Measurements from ENCODE around the gene MAN2B2.

Gene MAN2B2

DNA sequence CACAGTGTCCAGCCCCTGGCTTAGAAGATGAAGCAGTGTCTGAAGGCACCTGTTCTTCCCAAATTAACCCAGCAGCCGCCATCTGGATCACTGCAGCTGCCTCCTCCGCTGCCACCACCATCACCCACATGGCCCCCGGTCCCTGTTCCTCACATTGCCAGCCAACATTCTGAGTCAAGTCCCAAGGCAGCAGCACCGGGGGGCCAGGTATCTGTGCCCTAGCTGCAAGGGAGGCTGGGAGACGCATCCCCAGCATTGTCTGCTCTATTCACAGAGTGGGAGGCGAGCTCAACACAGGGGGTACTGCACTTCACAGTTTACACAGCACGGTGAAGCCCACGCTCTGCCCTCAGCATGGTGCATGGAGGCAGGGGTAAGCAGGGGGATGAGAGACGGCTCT lies 42.3 kb upstream of the MAN2B2 start:
- Histone ChIP-seq H3K9ac (ENCODE audit: low read depth in 1 of 2, low read length in 2 of 2) (no peak overlapping the region), H3K27me3 (ENCODE audit: control insufficient read depth in 2 of 2, insufficient read depth in 2 of 2, low read length in 2 of 2) (no peaks in the 10 kb centered on the region), H3K4me3 (ENCODE audit: low read length in 2 of 2) (no peak overlapping the region), H3K9me3 (ENCODE audit: control insufficient read depth in 2 of 2, low read length in 2 of 2) (no peaks in the 10 kb centered on the region), H3K36me3 (ENCODE audit: control insufficient read depth in 2 of 2, insufficient read depth in 2 of 2, low read length in 2 of 2) (no peaks in the 10 kb centered on the region), H3K27ac (ENCODE audit: low read depth in 2 of 2, low read length in 2 of 2) (no peak overlapping the region), H3K4me1 (ENCODE audit: control insufficient read depth in 2 of 2, insufficient read depth in 2 of 2, low read length in 2 of 2) (no peaks in the 10 kb centered on the region)

DNA sequence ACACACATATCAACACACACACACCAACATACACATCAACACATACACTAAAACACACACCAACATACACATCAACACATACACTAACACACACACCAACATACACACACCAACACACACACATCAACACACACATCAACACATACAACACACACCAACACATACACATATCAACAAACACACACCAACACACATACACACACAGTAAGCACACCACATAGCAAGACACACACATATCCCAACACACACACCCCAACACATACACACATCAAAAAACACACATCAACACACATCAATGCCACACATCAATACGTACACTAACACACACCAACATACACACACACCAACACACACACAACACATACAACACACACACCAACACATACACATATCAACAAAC lies 40.9 kb upstream of the MAN2B2 start:
- Histone ChIP-seq H3K4me1 (ENCODE audit: control insufficient read depth in 2 of 2, insufficient read depth in 2 of 2, low read length in 2 of 2) (no peaks in the 10 kb centered on the region), H3K36me3 (ENCODE audit: control insufficient read depth in 2 of 2, insufficient read depth in 2 of 2, low read length in 2 of 2) (no peaks in the 10 kb centered on the region), H3K9ac (ENCODE audit: low read depth in 1 of 2, low read length in 2 of 2) (no peak overlapping the region), H3K27me3 (ENCODE audit: control insufficient read depth in 2 of 2, insufficient read depth in 2 of 2, low read length in 2 of 2) (no peaks in the 10 kb centered on the region), H3K9me3 (ENCODE audit: control insufficient read depth in 2 of 2, low read length in 2 of 2) (no peaks in the 10 kb centered on the region), H3K27ac (ENCODE audit: low read depth in 2 of 2, low read length in 2 of 2) (no peak overlapping the region), H3K4me3 (ENCODE audit: low read length in 2 of 2) (no peak overlapping the region)

DNA sequence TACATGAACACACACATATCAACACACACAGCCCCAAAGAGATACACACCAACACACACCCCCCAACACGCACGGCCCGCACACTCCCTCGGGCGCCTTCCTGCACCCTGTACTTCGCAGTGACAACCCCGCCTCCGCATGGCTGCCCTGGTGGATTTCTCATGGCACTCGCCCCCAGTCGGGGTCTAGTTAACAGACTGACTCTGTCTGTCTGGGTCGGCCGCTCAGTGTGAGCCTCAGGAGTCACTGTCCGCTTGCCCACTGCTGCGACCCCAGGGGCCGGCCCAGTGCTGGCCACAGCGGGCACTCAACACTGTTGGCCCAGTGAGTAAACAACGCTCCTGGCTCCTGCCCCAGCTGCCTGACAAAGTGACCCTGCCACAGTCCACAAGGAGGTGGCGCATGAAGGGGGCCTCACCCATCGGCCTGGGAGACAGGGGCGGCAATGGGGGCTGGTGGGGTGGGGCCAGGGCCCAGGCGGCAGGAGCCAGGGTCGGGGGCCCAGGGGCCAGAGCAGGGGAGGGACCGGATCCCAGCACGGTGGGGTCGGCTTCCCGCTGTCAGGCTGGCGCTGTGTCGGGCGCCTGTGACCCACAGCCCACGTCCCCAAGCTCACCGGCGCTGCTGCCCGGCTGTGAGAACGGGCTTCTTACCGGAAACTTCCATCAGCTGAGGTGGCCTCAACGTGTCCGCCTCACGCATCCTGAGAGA lies 40.2 kb upstream of the MAN2B2 start:
- Histone ChIP-seq H3K9me3 (ENCODE audit: control insufficient read depth in 2 of 2, low read length in 2 of 2) (no peaks in the 10 kb centered on the region), H3K9ac (ENCODE audit: low read depth in 1 of 2, low read length in 2 of 2) (no peak overlapping the region), H3K27me3 (ENCODE audit: control insufficient read depth in 2 of 2, insufficient read depth in 2 of 2, low read length in 2 of 2) (no peaks in the 10 kb centered on the region), H3K4me3 (ENCODE audit: low read length in 2 of 2) (no peak overlapping the region), H3K4me1 (ENCODE audit: control insufficient read depth in 2 of 2, insufficient read depth in 2 of 2, low read length in 2 of 2) (no peaks in the 10 kb centered on the region), H3K27ac (ENCODE audit: low read depth in 2 of 2, low read length in 2 of 2) (no peak overlapping the region), H3K36me3 (ENCODE audit: control insufficient read depth in 2 of 2, insufficient read depth in 2 of 2, low read length in 2 of 2) (no peaks in the 10 kb centered on the region)

DNA sequence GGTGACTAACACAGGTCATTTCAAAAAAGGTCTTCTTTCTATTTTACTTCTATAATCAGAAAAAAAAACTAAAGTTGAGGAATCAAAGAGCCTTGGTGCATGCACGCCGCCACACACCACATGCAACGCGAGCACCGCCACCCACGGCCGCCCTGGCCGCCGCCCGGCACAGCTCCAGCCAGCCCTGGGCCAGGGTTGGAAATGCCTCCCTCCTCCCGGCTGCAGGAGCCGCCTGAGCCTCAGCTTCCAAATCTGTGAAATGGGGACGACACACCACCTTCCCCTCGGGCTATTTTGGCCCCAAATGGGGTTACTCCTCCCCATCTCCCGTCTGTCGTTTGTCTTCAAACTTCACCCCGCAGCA lies 39.7 kb upstream of the MAN2B2 start:
- Histone ChIP-seq H3K4me3 (ENCODE audit: low read length in 2 of 2) (no peak overlapping the region), H3K27ac (ENCODE audit: low read depth in 2 of 2, low read length in 2 of 2) (no peak overlapping the region), H3K9me3 (ENCODE audit: control insufficient read depth in 2 of 2, low read length in 2 of 2) (no peaks in the 10 kb centered on the region), H3K9ac (ENCODE audit: low read depth in 1 of 2, low read length in 2 of 2) (no peak overlapping the region), H3K36me3 (ENCODE audit: control insufficient read depth in 2 of 2, insufficient read depth in 2 of 2, low read length in 2 of 2) (no peaks in the 10 kb centered on the region), H3K27me3 (ENCODE audit: control insufficient read depth in 2 of 2, insufficient read depth in 2 of 2, low read length in 2 of 2) (no peaks in the 10 kb centered on the region), H3K4me1 (ENCODE audit: control insufficient read depth in 2 of 2, insufficient read depth in 2 of 2, low read length in 2 of 2) (no peaks in the 10 kb centered on the region)

- Histone ChIP-seq H3K27ac (ENCODE audit: low read depth in 2 of 2, low read length in 2 of 2) (no peak overlapping the region), H3K4me1 (ENCODE audit: control insufficient read depth in 2 of 2, insufficient read depth in 2 of 2, low read length in 2 of 2) (no peaks in the 10 kb centered on the region), H3K9ac (ENCODE audit: low read depth in 1 of 2, low read length in 2 of 2) (no peak overlapping the region), H3K36me3 (ENCODE audit: control insufficient read depth in 2 of 2, insufficient read depth in 2 of 2, low read length in 2 of 2) (no peaks in the 10 kb centered on the region), H3K4me3 (ENCODE audit: low read length in 2 of 2) (no peak overlapping the region), H3K27me3 (ENCODE audit: control insufficient read depth in 2 of 2, insufficient read depth in 2 of 2, low read length in 2 of 2) (no peaks in the 10 kb centered on the region), H3K9me3 (ENCODE audit: control insufficient read depth in 2 of 2, low read length in 2 of 2) (peaks cover 0 to 3% of the 10 kb centered on the region in 2 donors)
These were observed 39.3 kb upstream of the MAN2B2 start for GRCh38 chr4:6535706-6536105.

GRCh38 chr4:6538111-6538510 lies 36.9 kb upstream of the MAN2B2 start:
- Histone ChIP-seq H3K27me3 (ENCODE audit: control insufficient read depth in 2 of 2, insufficient read depth in 2 of 2, low read length in 2 of 2) (no peaks in the 10 kb centered on the region), H3K4me1 (ENCODE audit: control insufficient read depth in 2 of 2, insufficient read depth in 2 of 2, low read length in 2 of 2) (no peaks in the 10 kb centered on the region), H3K9me3 (ENCODE audit: control insufficient read depth in 2 of 2, low read length in 2 of 2) (peaks cover 0 to 6% of the 10 kb centered on the region in 2 donors), H3K27ac (ENCODE audit: low read depth in 2 of 2, low read length in 2 of 2) (no peak overlapping the region), H3K4me3 (ENCODE audit: low read length in 2 of 2) (no peak overlapping the region), H3K36me3 (ENCODE audit: control insufficient read depth in 2 of 2, insufficient read depth in 2 of 2, low read length in 2 of 2) (no peaks in the 10 kb centered on the region), H3K9ac (ENCODE audit: low read depth in 1 of 2, low read length in 2 of 2) (no peak overlapping the region)

GRCh38 chr4:6538575-6538974 lies 36.4 kb upstream of the MAN2B2 start:
- no peak overlapping the region for H3K4me3 ChIP-seq (ENCODE audit: low read length in 2 of 2)
- no peak overlapping the region for H3K27ac ChIP-seq (ENCODE audit: low read depth in 2 of 2, low read length in 2 of 2)
- no peaks in the 10 kb centered on the region for H3K27me3 ChIP-seq (ENCODE audit: control insufficient read depth in 2 of 2, insufficient read depth in 2 of 2, low read length in 2 of 2)
- H3K36me3 ChIP-seq (ENCODE audit: control insufficient read depth in 2 of 2, insufficient read depth in 2 of 2, low read length in 2 of 2), result no peaks in the 10 kb centered on the region
- no peaks in the 10 kb centered on the region for H3K4me1 ChIP-seq (ENCODE audit: control insufficient read depth in 2 of 2, insufficient read depth in 2 of 2, low read length in 2 of 2)
- H3K9me3 ChIP-seq (ENCODE audit: control insufficient read depth in 2 of 2, low read length in 2 of 2), result peaks cover 0 to 6% of the 10 kb centered on the region in 2 donors
- no peak overlapping the region for H3K9ac ChIP-seq (ENCODE audit: low read depth in 1 of 2, low read length in 2 of 2)

- H3K9ac ChIP-seq (ENCODE audit: low read depth in 1 of 2, low read length in 2 of 2), result no peak overlapping the region
- no peaks in the 10 kb centered on the region for H3K36me3 ChIP-seq (ENCODE audit: control insufficient read depth in 2 of 2, insufficient read depth in 2 of 2, low read length in 2 of 2)
- H3K27me3 ChIP-seq (ENCODE audit: control insufficient read depth in 2 of 2, insufficient read depth in 2 of 2, low read length in 2 of 2), result no peaks in the 10 kb centered on the region
- H3K4me1 ChIP-seq (ENCODE audit: control insufficient read depth in 2 of 2, insufficient read depth in 2 of 2, low read length in 2 of 2), result no peaks in the 10 kb centered on the region
- no peak overlapping the region for H3K4me3 ChIP-seq (ENCODE audit: low read length in 2 of 2)
- H3K9me3 ChIP-seq (ENCODE audit: control insufficient read depth in 2 of 2, low read length in 2 of 2), result peaks cover 0 to 6% of the 10 kb centered on the region in 2 donors
- no peak overlapping the region for H3K27ac ChIP-seq (ENCODE audit: low read depth in 2 of 2, low read length in 2 of 2)
These were observed 35.8 kb upstream of the MAN2B2 start for GRCh38 chr4:6539009-6539764.

DNA sequence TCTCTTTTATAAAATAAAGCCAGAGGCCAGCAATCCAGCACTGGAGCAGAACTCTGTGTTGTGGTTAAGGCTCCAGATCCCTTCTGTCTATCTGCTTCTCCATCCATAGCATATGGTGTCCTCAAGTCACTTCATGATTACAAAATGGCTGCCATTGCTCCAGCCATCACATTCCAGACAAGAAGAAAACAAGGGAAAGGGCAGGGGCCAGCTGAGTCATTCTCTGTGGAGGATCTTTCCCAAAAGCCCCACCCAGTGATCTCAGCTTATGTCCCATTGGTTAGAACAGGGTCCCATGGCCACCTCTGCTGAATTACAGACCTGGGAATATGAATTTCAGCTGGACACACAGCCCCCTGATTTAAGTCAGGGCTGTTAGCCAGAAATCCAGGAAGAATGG lies 34.1 kb upstream of the MAN2B2 start:
- Histone ChIP-seq H3K4me1 (ENCODE audit: control insufficient read depth in 2 of 2, insufficient read depth in 2 of 2, low read length in 2 of 2) (no peaks in the 10 kb centered on the region), H3K9me3 (ENCODE audit: control insufficient read depth in 2 of 2, low read length in 2 of 2) (peaks cover 0 to 6% of the 10 kb centered on the region in 2 donors), H3K36me3 (ENCODE audit: control insufficient read depth in 2 of 2, insufficient read depth in 2 of 2, low read length in 2 of 2) (no peaks in the 10 kb centered on the region), H3K9ac (ENCODE audit: low read depth in 1 of 2, low read length in 2 of 2) (no peak overlapping the region), H3K4me3 (ENCODE audit: low read length in 2 of 2) (no peak overlapping the region), H3K27ac (ENCODE audit: low read depth in 2 of 2, low read length in 2 of 2) (no peak overlapping the region), H3K27me3 (ENCODE audit: control insufficient read depth in 2 of 2, insufficient read depth in 2 of 2, low read length in 2 of 2) (no peaks in the 10 kb centered on the region)

DNA sequence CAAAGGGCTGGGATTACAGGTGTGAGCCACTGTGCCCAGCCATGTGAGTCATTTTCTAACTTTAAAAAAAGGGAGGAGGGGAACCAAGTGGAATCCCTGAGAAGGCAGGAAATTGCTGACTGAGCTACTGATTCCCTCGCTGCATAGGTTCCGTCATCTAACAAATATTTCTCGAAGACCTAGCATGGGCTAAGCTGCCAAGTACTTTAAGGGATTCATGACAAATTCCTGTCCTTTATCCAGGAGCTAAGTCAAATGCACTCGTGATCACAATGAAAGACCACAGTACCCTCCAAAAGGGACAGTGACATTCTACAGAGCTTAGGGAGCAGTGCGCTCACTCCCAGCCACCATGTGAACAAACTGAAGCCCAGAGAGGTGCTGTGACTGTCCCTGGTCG lies 33.2 kb upstream of the MAN2B2 start:
- H3K36me3 ChIP-seq (ENCODE audit: control insufficient read depth in 2 of 2, insufficient read depth in 2 of 2, low read length in 2 of 2), result no peaks in the 10 kb centered on the region

More for the DNA sequence above, 33.2 kb upstream of the MAN2B2 start:
- Histone ChIP-seq H3K4me1 (ENCODE audit: control insufficient read depth in 2 of 2, insufficient read depth in 2 of 2, low read length in 2 of 2) (no peaks in the 10 kb centered on the region), H3K27ac (ENCODE audit: low read depth in 2 of 2, low read length in 2 of 2) (no peak overlapping the region), H3K9ac (ENCODE audit: low read depth in 1 of 2, low read length in 2 of 2) (no peak overlapping the region), H3K27me3 (ENCODE audit: control insufficient read depth in 2 of 2, insufficient read depth in 2 of 2, low read length in 2 of 2) (no peaks in the 10 kb centered on the region), H3K4me3 (ENCODE audit: low read length in 2 of 2) (no peak overlapping the region), H3K9me3 (ENCODE audit: control insufficient read depth in 2 of 2, low read length in 2 of 2) (peaks cover 0 to 6% of the 10 kb centered on the region in 2 donors)
